Endometrial microvascular endothelial cells (primary cell): ENCODE results near the gene DCN. TPM values are rescaled to one million over a fixed set of nuclear protein-coding genes. Genes with fewer than 3 reads are reported as not detected.

Experiments
- in situ Hi-C: cut with HindIII; loops from 2 replicates; pipeline ENCODE4 v1.10.0; 2017; ENCODE audit warnings: low sequenced_read_pairs, low pct_unique_long_range_greater_than_20kb; ENCODE audit errors: inconsistent ontology term
- total RNA-seq: library from RNA; depleted of rRNA; stranded (reverse); fragments of >200 nt; gene quantifications from one replicate; pipeline ENCODE4 v1.2.3, GENCODE V29; 2015; ENCODE audit errors: inconsistent ontology term

Gene DCN
- total RNA-seq, 1 donor from 2014 or later: not detected

- in situ Hi-C loops: no loop called here
Measured at GRCh38 chr12:91191513-91192111, 9.0 kb upstream of the DCN start.

GRCh38 chr12:91189516-91189915 is 6.9 kb upstream of the DCN start:
- in situ Hi-C loops: no loop called here

GRCh38 chr12:91188778-91189177 is 6.2 kb upstream of the DCN start:
- in situ Hi-C loops: no loop called here

GRCh38 chr12:91186156-91186555 is 3.5 kb upstream of the DCN start:
- in situ Hi-C loops: no loop called here

GRCh38 chr12:91185421-91185820 is 2.8 kb upstream of the DCN start:
- in situ Hi-C loops: no loop called here

- in situ Hi-C loops: no loop called here
Measured at GRCh38 chr12:91183551-91183950, 934 bp upstream of the DCN start.

- in situ Hi-C loops: no loop called here
Measured at GRCh38 chr12:91180582-91181395, 1.8 kb downstream of the DCN start.

GRCh38 chr12:91179966-91180561 is 2.6 kb downstream of the DCN start:
- in situ Hi-C loops: no loop called here

GRCh38 chr12:91179315-91179714 is 3.3 kb downstream of the DCN start:
- in situ Hi-C loops: no loop called here

- in situ Hi-C loops: no loop called here
Measured at GRCh38 chr12:91178781-91179180, 3.8 kb downstream of the DCN start.

GRCh38 chr12:91178139-91178561 is 4.5 kb downstream of the DCN start:
- in situ Hi-C loops: no loop called here

GRCh38 chr12:91177381-91177780 is 5.2 kb downstream of the DCN start:
- in situ Hi-C loops: no loop called here

- in situ Hi-C loops: no loop called here
Measured at GRCh38 chr12:91176915-91177314, 5.7 kb downstream of the DCN start.

GRCh38 chr12:91176358-91176757 is 6.3 kb downstream of the DCN start:
- in situ Hi-C loops: no loop called here

GRCh38 chr12:91173124-91173523 is 9.5 kb downstream of the DCN start:
- in situ Hi-C loops: no loop called here

GRCh38 chr12:91172096-91172495 is 10.5 kb downstream of the DCN start:
- in situ Hi-C loops: no loop called here

- in situ Hi-C loops: no loop called here
Measured at GRCh38 chr12:91171476-91171875, 11.1 kb downstream of the DCN start.

- in situ Hi-C loops: no loop called here
Measured at GRCh38 chr12:91163116-91163515, 19.5 kb downstream of the DCN start.

- in situ Hi-C loops: no loop called here
Measured at GRCh38 chr12:91161009-91161408, 21.6 kb downstream of the DCN start.

- in situ Hi-C loops: no loop called here
Measured at GRCh38 chr12:91155990-91156389, 26.6 kb downstream of the DCN start.
